Measurements from ENCODE around the gene EVL. TPM values are rescaled to one million over a fixed set of nuclear protein-coding genes. Genes with fewer than 3 reads are reported as not detected.

EVL gene
- total RNA-seq, 1 donor from 2014 or later, result 159 TPM

DNA sequence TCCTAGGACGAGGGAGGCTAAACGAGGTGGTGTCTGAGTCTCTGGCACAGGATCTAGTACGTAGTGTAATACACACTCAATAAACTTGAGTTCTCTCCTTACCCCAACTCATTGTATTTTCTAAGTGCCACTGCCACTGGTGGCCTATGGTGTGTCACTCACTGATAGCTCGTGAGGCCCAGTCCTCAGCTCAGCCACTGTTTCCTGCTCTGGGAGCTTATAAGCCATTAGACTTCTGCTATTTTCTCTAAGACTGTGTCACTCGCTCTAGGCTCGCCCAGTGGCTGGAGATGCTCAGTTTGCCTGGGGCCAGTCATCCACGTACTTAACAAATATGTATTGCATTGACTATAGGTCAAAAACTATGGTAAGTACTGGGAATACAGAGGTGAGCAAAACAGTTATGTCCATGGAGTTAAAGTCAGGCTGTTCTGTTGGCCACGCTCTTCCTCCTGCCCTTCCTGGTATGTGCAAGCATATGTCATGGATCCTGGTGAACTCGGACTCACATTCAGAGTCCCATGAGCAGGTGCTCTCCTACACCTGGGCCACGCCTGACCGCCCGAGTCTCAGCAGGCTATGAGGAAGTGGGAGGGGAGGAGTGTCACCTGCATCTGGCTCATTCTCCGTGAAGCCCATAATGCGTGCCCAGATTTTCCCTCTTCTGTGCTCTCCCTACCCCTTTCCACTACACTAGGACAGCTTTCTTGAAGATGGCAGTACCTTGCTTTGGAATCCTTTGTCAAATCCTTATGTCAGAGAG lies 52.6 kb downstream of the EVL start:
- DNase-seq (ENCODE audit: extremely low spot score, unreplicated experiment), result no peak
- H3K9me3 Mint-ChIP-seq, result no peaks in the 10 kb centered on the region
- H3K4me3 Mint-ChIP-seq, result no peak overlapping the region
- TF ChIP-seq, protein P1, sequence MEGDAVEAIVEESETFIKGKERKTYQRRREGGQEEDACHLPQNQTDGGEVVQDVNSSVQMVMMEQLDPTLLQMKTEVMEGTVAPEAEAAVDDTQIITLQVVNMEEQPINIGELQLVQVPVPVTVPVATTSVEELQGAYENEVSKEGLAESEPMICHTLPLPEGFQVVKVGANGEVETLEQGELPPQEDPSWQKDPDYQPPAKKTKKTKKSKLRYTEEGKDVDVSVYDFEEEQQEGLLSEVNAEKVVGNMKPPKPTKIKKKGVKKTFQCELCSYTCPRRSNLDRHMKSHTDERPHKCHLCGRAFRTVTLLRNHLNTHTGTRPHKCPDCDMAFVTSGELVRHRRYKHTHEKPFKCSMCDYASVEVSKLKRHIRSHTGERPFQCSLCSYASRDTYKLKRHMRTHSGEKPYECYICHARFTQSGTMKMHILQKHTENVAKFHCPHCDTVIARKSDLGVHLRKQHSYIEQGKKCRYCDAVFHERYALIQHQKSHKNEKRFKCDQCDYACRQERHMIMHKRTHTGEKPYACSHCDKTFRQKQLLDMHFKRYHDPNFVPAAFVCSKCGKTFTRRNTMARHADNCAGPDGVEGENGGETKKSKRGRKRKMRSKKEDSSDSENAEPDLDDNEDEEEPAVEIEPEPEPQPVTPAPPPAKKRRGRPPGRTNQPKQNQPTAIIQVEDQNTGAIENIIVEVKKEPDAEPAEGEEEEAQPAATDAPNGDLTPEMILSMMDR (conservative IDR thresholded peaks at IDR 0.05), result no peak
- peaks cover 4% of the 10 kb centered on the region for H3K36me3 Mint-ChIP-seq
- no peak overlapping the region for H3K27ac Mint-ChIP-seq
- peaks cover 5% of the 10 kb centered on the region for H3K4me1 Mint-ChIP-seq (ENCODE audit: unreplicated experiment)
- no peaks in the 10 kb centered on the region for H3K27me3 Mint-ChIP-seq

DNA sequence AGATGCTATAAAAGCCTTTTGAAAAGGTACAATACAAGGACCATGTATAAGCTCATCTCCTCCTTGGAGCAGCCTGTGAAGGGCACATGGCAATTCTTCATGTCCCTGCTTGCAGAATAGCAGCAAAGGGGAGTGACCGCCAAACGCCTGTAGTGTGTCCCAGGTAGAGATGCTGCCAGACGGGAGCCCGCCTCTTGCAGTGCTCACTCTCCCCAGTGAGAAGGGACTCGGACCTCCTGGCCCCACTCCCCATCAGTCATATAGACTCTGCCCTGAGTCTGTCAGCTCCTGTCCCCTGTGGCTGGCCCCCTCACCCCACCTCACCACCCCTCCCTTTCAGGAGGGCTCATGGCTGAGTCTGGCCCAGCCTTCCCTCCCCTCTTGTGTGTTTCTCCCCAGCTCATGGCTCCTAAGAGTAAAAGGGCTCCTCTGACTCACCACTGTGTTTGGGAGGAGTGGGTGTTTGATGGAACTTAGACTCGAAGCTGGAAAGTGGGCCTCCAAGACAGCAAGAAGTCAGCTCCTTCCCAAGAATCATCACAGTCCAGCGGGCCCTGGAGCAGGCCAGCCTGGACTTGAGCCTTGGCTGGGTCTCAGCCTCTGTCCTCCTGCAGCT lies 53.3 kb downstream of the EVL start:
- H3K4me1 Mint-ChIP-seq (ENCODE audit: unreplicated experiment), result peaks cover 8% of the 10 kb centered on the region

DNA sequence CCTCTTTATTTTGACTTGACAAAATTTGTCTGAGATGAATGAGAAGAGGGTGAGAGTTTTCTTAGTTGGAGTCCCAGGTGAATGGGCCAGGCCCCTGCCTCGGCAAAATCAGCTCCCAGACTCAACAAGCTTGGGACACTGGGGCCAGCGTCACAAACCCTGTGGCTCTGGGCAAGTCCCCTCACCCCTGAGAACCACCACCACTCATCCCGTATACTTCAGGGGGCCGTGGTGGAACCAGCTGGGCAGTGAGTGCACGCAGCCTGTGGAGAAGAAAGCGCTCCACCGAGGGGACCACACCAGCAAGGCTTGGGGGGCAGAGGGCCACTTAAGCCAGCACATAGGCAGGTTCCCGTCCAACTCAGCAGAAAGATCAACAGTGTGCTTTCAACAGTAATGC lies 54.0 kb downstream of the EVL start:
- Mint-ChIP-seq H3K36me3 (peaks cover 4% of the 10 kb centered on the region), H3K4me3 (no peak overlapping the region), H3K27ac (no peak overlapping the region), H3K4me1 (ENCODE audit: unreplicated experiment) (peaks cover 8% of the 10 kb centered on the region), H3K9me3 (no peaks in the 10 kb centered on the region), H3K27me3 (no peaks in the 10 kb centered on the region)
- TF ChIP-seq, protein P1 (conservative IDR thresholded peaks at IDR 0.05), result no peak
- DNase-seq (ENCODE audit: extremely low spot score, unreplicated experiment), result no peak

More for the DNA sequence above, 53.3 kb downstream of the EVL start:
- no peaks in the 10 kb centered on the region for H3K9me3 Mint-ChIP-seq
- no peaks in the 10 kb centered on the region for H3K27me3 Mint-ChIP-seq
- H3K27ac Mint-ChIP-seq, result no peak overlapping the region
- TF ChIP-seq, protein P1 (conservative IDR thresholded peaks at IDR 0.05), result no peak
- H3K4me3 Mint-ChIP-seq, result no peak overlapping the region
- DNase-seq (ENCODE audit: extremely low spot score, unreplicated experiment), result no peak
- peaks cover 4% of the 10 kb centered on the region for H3K36me3 Mint-ChIP-seq

DNA sequence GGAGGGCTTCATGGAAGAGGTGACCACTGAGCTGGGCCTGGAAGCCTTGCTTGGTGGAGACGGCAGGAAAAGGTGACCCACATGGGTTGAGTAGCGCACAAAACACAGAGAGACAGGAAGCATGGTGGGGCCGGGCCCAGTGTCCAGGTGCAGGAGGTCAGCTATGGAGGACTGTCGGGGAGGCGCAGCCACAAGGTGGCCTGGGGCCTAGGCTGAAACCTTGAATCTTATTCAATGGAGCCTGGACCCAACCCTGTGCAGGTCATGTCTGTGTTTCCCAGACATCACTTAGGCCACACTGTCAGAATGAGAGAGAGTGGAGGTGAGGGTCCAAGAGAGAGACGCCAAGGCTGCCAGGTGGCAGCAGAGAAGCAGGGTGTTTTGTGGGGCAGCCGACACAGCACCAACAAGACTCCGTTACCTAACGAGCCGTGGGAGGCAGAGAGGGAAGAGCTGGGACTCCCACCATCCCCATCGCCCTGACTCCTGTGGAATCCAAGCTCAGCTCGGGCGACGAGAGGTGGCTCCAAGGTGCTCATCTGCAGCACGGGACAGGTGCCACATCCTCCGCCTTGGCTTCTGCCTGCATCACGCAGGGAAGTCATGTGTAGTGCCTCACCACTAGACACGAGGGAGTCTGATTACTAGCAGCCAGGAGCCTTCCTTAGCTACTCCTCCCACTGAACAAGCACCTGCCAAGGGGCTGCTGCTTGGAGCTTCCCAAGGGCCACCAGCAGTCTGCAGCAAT lies 55.5 kb downstream of the EVL start:
- Mint-ChIP-seq H3K9me3 (no peaks in the 10 kb centered on the region), H3K27me3 (no peaks in the 10 kb centered on the region), H3K36me3 (peaks cover 4% of the 10 kb centered on the region), H3K4me1 (ENCODE audit: unreplicated experiment) (peaks cover 8% of the 10 kb centered on the region), H3K4me3 (no peak overlapping the region), H3K27ac (no peak overlapping the region)
- TF ChIP-seq, protein P1 (conservative IDR thresholded peaks at IDR 0.05), result no peak
- no peak for DNase-seq (ENCODE audit: extremely low spot score, unreplicated experiment)

DNA sequence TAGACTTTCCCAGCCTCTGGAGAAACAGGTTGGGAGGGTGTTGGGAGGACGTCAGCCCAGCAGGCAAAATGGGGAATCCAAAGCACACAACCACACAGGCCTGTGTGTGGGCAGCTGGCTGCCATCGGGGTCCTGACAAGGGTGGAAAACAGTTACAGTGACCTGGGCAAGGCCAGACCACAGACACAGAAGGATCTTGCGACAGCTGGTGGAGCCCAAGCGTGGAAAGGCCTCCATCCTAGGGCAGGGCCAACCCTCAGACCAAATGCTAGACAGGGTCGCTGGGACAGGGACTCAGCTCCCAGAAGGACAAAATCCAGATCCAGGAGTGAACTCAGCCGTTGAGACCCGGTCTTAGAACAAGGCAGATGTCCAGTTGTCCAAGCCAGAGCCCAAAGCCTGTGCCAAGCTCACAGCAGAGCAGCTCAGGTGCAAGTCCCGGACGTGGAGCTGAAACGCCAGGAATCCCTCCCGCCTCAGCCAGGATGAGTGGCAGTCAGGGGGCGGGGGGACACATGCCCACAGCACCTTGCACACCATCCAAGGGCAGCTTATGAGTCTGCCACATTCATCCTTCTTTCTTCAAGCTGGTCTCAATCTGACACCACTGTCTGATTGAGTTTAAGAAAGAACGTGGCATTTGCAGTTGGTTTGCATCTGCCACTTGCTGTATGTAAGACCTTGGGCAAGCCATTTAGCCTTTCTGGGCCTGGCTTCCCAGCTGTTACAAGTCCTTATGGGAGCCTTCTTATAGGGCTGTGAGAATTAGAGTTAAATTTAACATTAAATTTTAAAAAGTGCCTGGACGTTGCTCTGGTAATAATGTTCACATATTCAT lies 56.6 kb downstream of the EVL start:
- TF ChIP-seq, protein P1 (conservative IDR thresholded peaks at IDR 0.05), result no peak
- peaks cover 8% of the 10 kb centered on the region for H3K4me1 Mint-ChIP-seq (ENCODE audit: unreplicated experiment)
- no peaks in the 10 kb centered on the region for H3K9me3 Mint-ChIP-seq
- no peak overlapping the region for H3K4me3 Mint-ChIP-seq
- H3K36me3 Mint-ChIP-seq, result peaks cover 4% of the 10 kb centered on the region
- no peak for DNase-seq (ENCODE audit: extremely low spot score, unreplicated experiment)
- no peaks in the 10 kb centered on the region for H3K27me3 Mint-ChIP-seq
- H3K27ac Mint-ChIP-seq, result no peak overlapping the region

Data from type B pancreatic cell (in vitro differentiated cells).